ENCODE data around the gene TMEM150A. TPM values are rescaled to one million over a fixed set of nuclear protein-coding genes. Genes with fewer than 3 reads are reported as not detected.
A peak's percentile ranks its signal among the peaks of the same experiment; 100 is the strongest.

TMEM150A gene
- polyA plus RNA-seq, 1 donor, result 40.9 TPM

GRCh38 chr2:85551698-85552678 is 50.5 kb downstream of the TMEM150A start:
- Histone ChIP-seq H3K4me1 (ENCODE audit: control insufficient read depth, insufficient read depth, low read length) (no peaks in the 10 kb centered on the region), H3K27ac (ENCODE audit: low read length) (no peak overlapping the region), H3K4me3 (ENCODE audit: low read length) (no peak overlapping the region), H3K9me3 (ENCODE audit: control insufficient read depth, low read depth, low read length) (no peaks in the 10 kb centered on the region), H3K36me3 (ENCODE audit: control insufficient read depth, insufficient read depth, low read length) (peaks cover 79% of the 10 kb centered on the region), H3K27me3 (ENCODE audit: control insufficient read depth, insufficient read depth, low read length) (no peaks in the 10 kb centered on the region)
- no CpG with 5 or more reads among the region's 9 CpGs for WGBS (ENCODE audit: insufficient coverage, low lambda C conversion rate)
- DNase-seq, result peak; percentile 70 to 73

GRCh38 chr2:85550486-85550885 is 52.0 kb downstream of the TMEM150A start:
- Histone ChIP-seq H3K4me3 (ENCODE audit: low read length) (no peak overlapping the region), H3K36me3 (ENCODE audit: control insufficient read depth, insufficient read depth, low read length) (peaks cover 81% of the 10 kb centered on the region), H3K4me1 (ENCODE audit: control insufficient read depth, insufficient read depth, low read length) (no peaks in the 10 kb centered on the region), H3K27me3 (ENCODE audit: control insufficient read depth, insufficient read depth, low read length) (no peaks in the 10 kb centered on the region), H3K9me3 (ENCODE audit: control insufficient read depth, low read depth, low read length) (no peaks in the 10 kb centered on the region), H3K27ac (ENCODE audit: low read length) (no peak overlapping the region)
- no CpG with 5 or more reads among the region's 10 CpGs for WGBS (ENCODE audit: insufficient coverage, low lambda C conversion rate)
- no peak for DNase-seq

- Histone ChIP-seq H3K4me3 (ENCODE audit: low read length) (no peak overlapping the region), H3K9me3 (ENCODE audit: control insufficient read depth, low read depth, low read length) (no peaks in the 10 kb centered on the region), H3K4me1 (ENCODE audit: control insufficient read depth, insufficient read depth, low read length) (no peaks in the 10 kb centered on the region), H3K27me3 (ENCODE audit: control insufficient read depth, insufficient read depth, low read length) (no peaks in the 10 kb centered on the region), H3K36me3 (ENCODE audit: control insufficient read depth, insufficient read depth, low read length) (peaks cover 81% of the 10 kb centered on the region), H3K27ac (ENCODE audit: low read length) (no peak overlapping the region)
- WGBS (ENCODE audit: insufficient coverage, low lambda C conversion rate), result no CpG with 5 or more reads among the region's 4 CpGs
- DNase-seq, result no peak
Observed at GRCh38 chr2:85549826-85550225, 52.7 kb downstream of the TMEM150A start.

- no peak overlapping the region for H3K4me3 ChIP-seq (ENCODE audit: low read length)
- WGBS (ENCODE audit: insufficient coverage, low lambda C conversion rate), result no CpG with 5 or more reads among the region's 10 CpGs
- H3K27me3 ChIP-seq (ENCODE audit: control insufficient read depth, insufficient read depth, low read length), result no peaks in the 10 kb centered on the region
- H3K9me3 ChIP-seq (ENCODE audit: control insufficient read depth, low read depth, low read length), result no peaks in the 10 kb centered on the region
- no peak overlapping the region for H3K27ac ChIP-seq (ENCODE audit: low read length)
- no peak for DNase-seq
- no peaks in the 10 kb centered on the region for H3K4me1 ChIP-seq (ENCODE audit: control insufficient read depth, insufficient read depth, low read length)
- peaks cover 80% of the 10 kb centered on the region for H3K36me3 ChIP-seq (ENCODE audit: control insufficient read depth, insufficient read depth, low read length)
Observed at GRCh38 chr2:85549095-85549494, 53.4 kb downstream of the TMEM150A start.

GRCh38 chr2:85548608-85548900 is 53.9 kb downstream of the TMEM150A start:
- Histone ChIP-seq H3K9me3 (ENCODE audit: control insufficient read depth, low read depth, low read length) (no peaks in the 10 kb centered on the region), H3K36me3 (ENCODE audit: control insufficient read depth, insufficient read depth, low read length) (peaks cover 78% of the 10 kb centered on the region), H3K27me3 (ENCODE audit: control insufficient read depth, insufficient read depth, low read length) (no peaks in the 10 kb centered on the region), H3K4me1 (ENCODE audit: control insufficient read depth, insufficient read depth, low read length) (no peaks in the 10 kb centered on the region), H3K4me3 (ENCODE audit: low read length) (no peak overlapping the region), H3K27ac (ENCODE audit: low read length) (no peak overlapping the region)
- no peak for DNase-seq
- WGBS (ENCODE audit: insufficient coverage, low lambda C conversion rate), result 71% methylated on average over 1 of the region's 2 CpGs

Other genes starting within 250 kb of the TMEM150A start
- 56.8 TPM for gene RETSAT, start 248.2 kb downstream of the TMEM150A start, polyA plus RNA-seq
- gene ELMOD3, start 247.9 kb downstream of the TMEM150A start, polyA plus RNA-seq, result 29.0 TPM
- gene CAPG, start 192.3 kb downstream of the TMEM150A start, polyA plus RNA-seq, result 40.7 TPM
- gene SH2D6, start 184.0 kb downstream of the TMEM150A start, polyA plus RNA-seq, result 3.8 TPM
- gene MAT2A, start 63.5 kb downstream of the TMEM150A start, polyA plus RNA-seq, result 345 TPM
- 24.8 TPM for gene GGCX, start 41.2 kb downstream of the TMEM150A start, polyA plus RNA-seq
- 158 TPM for gene VAMP8, start 25.1 kb downstream of the TMEM150A start, polyA plus RNA-seq
- 18.0 TPM for gene VAMP5, start 18.3 kb downstream of the TMEM150A start, polyA plus RNA-seq
- 131 TPM for gene RNF181, start 7.0 kb downstream of the TMEM150A start, polyA plus RNA-seq
- gene C2orf68, start 9.4 kb upstream of the TMEM150A start, polyA plus RNA-seq, result 44.1 TPM
- 45.2 TPM for gene USP39, start 13.5 kb upstream of the TMEM150A start, polyA plus RNA-seq
- 0.01 TPM for gene SFTPB, start 65.5 kb upstream of the TMEM150A start, polyA plus RNA-seq
- gene GNLY, start 91.7 kb upstream of the TMEM150A start, polyA plus RNA-seq, result 13.1 TPM
- 5.1 TPM for gene ATOH8, start 151.3 kb upstream of the TMEM150A start, polyA plus RNA-seq